ENCODE data around the gene ECI1.

DNA sequence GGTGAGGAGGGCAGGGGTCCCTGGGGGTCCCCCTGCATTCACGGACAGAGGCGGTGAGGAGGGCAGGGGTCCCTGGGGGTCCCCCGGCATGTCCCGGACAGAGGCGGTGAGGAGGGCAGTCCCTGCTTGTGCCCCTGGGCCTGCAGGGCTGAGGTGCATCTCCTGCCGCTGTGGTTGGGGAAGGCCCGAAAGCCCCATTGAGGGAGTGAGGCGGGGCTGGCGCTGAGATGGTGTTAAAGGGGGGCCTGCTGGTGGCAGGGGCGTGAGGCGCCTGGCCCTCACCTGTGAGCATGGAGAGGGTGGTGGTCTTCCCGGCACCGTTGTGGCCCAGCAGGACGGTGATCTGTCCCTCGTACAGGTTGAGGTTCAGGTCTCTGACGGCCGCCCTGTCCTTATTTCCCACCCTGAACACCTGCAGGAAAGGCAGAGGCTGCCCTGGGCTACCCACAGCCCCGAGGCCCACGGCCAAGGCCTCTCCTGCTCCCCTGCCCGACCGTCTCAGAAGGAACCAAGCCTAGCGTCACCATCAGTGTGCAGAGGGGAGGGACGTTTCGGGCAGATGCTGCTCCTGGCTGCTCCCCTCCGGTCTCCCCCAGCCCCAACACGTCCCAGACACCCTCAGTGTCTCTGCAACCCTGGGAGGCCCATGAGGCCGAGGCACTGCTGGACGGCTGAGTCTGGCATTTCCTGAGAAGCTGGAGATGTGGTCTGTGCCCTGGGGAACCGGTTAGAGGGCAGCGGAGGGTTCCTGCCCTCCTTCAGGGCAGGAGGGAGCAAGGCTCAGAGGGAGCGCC is 47.9 kb upstream of the ECI1 start:
- TF ChIP-seq, protein P1, sequence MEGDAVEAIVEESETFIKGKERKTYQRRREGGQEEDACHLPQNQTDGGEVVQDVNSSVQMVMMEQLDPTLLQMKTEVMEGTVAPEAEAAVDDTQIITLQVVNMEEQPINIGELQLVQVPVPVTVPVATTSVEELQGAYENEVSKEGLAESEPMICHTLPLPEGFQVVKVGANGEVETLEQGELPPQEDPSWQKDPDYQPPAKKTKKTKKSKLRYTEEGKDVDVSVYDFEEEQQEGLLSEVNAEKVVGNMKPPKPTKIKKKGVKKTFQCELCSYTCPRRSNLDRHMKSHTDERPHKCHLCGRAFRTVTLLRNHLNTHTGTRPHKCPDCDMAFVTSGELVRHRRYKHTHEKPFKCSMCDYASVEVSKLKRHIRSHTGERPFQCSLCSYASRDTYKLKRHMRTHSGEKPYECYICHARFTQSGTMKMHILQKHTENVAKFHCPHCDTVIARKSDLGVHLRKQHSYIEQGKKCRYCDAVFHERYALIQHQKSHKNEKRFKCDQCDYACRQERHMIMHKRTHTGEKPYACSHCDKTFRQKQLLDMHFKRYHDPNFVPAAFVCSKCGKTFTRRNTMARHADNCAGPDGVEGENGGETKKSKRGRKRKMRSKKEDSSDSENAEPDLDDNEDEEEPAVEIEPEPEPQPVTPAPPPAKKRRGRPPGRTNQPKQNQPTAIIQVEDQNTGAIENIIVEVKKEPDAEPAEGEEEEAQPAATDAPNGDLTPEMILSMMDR (conservative IDR thresholded peaks at IDR 0.05): no peak
- TF ChIP-seq ZFX (IDR thresholded peaks at IDR 0.05): no peak
